ENCODE results near the gene TCP11L1.
"Not testable (repeated sequence)": the region's sequence is repeated elsewhere in the genome, so short reads cannot be mapped to it uniquely, and the experiment has no call there.

Gene TCP11L1

GRCh38 chr11:33068611-33069340 lies 29.4 kb downstream of the TCP11L1 start:
- no peak for DNase-seq

DNA sequence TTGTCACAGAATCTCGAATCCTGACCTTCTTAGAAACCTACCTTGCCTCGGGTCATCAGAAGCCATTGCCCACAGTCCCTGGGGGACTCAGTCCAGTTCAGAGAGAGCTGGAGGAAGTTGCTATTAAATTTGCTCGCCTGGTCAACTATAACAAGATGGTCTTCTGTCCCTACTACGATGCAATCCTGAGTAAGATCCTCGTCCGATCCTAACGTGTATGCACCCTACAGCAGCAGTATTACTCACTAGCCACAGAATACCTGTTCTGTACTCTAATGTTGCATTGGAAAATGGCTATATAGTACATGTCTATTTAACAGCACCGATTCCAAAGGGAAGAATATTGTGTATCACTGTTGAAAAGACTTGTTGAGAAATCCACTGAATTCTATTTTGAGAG lies 33.1 kb downstream of the TCP11L1 start:
- DNase-seq, result no peak

DNA sequence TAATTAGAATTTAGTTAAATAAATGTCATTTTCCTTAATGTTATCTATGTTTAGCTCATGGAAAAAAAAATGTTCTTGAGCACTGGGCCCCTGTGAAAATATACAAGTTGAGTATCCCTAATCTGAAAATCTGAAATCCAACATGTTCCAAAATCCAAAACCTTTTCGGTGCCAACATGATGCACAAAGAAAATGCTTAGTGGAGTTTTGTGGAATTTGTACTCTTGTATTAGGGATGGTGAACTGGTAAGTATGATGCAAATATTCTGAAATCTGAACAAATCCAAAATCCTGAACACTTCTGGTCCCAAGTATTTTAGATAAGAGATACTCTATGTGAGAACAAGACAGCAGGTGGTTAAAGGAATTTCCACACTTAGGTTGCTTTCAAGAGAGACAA lies 44.5 kb downstream of the TCP11L1 start:
- DNase-seq, result no peak

DNA sequence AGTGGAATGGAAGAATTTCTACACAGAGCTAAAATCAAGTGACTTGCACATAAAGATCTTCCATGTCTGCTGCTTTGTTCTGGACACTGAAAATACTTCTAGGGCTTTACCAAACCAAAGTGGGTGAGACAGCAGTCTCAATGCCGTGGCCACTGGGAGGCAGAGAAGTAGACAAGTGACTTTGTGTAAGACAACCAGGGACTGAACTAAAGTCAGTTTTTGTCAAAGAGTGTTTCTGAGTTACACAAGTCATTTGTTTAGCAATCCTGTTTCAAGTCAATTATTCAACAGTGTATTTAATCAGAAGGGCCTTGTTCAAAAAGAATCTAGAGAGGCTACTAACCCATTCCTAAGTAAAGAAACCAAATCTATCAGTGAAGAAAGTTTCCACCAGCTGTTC lies 46.6 kb downstream of the TCP11L1 start:
- no peak for DNase-seq

GRCh38 chr11:33089776-33090175 lies 50.4 kb downstream of the TCP11L1 start:
- DNase-seq, result no peak

DNA sequence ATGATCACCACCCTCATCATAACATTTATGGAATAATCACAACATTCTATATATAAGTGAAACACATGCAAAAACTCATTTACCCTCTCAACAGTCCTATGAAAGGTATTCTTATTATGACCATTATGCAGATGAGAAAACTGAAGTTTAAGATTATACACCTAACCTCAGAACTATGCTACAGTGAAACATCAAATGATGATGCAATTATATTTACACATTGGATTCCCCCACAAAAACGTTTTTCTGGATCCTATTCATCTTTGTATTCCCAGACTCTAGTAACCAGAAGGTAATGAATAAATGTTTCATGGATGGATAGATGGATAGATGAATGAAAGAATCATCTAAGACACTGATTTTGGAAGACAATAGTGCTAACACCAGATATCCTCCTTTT lies 54.8 kb downstream of the TCP11L1 start:
- no peak for DNase-seq

GRCh38 chr11:33103836-33104235 lies 64.5 kb downstream of the TCP11L1 start:
- DNase-seq, result no peak

DNA sequence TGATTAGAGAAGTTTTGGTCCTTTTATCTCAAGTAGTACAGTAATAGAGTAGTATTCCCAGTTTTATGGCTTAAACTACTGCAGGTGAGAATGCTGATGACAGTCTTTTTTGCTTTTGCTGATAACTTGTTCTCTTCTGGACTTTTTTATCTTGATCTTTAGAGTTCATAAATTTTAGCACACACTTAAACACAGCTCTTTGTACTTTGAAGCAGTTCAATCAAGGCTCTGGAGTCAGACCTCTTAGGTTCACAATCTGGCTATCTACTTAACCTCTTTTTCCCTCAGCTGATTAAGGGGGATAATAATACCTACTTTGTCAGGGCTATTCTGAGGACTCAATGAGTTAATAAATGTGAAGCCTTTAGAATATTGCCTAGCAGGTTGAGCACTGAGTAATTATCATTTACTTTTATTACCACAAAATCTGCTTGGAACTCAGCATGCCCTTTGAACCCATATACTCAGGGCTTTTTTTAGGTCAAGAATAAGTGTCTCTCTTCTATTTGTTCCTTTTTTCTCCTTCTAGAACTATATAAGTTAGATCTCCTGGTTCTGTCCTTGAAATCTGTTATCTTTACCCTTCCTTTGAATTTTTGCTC lies 70.0 kb downstream of the TCP11L1 start:
- DNase-seq, result no peak

GRCh38 chr11:33110083-33110482 lies 70.7 kb downstream of the TCP11L1 start:
- no peak for DNase-seq

- DNase-seq, result no peak
These were observed 77.2 kb downstream of the TCP11L1 start for GRCh38 chr11:33116535-33116934.

GRCh38 chr11:33122696-33123095 lies 83.3 kb downstream of the TCP11L1 start:
- DNase-seq, result not testable (repeated sequence)
